C4-2B (cell line): Measurements from ENCODE around the gene LIPN.
"Not testable (repeated sequence)": the region's sequence is repeated elsewhere in the genome, so short reads cannot be mapped to it uniquely, and the experiment has no call there.

Experiments used
- H3K27ac ChIP-seq: fragments of 450-650 bp; 2 replicates; pipeline ENCODE4 v1.5.1; 2017
- CTCF ChIP-seq: fragments of 450-650 bp; conservative IDR thresholded peaks from 2 replicates; pipeline ENCODE4 v1.5.1; 2017; ENCODE audit warnings: mild to moderate bottlenecking
- ZFX ChIP-seq: fragments of 450-650 bp; IDR thresholded peaks from 2 replicates; pipeline ENCODE4 v1.6.1; 2017

Gene LIPN

GRCh38 chr10:88733215-88733614 lies 26.6 kb upstream of the LIPN start:
- TF ChIP-seq ZFX (no peak), CTCF (no peak)
- H3K27ac ChIP-seq: no peak overlapping the region

- H3K27ac ChIP-seq: no peak overlapping the region
Measured at GRCh38 chr10:88735661-88736060, 24.2 kb upstream of the LIPN start.

GRCh38 chr10:88741921-88742320 lies 17.9 kb upstream of the LIPN start:
- H3K27ac ChIP-seq: not testable (repeated sequence)

More at GRCh38 chr10:88735661-88736060, 24.2 kb upstream of the LIPN start:
- TF ChIP-seq CTCF (no peak), ZFX (no peak)

- TF ChIP-seq ZFX: no peak
- no peak for TF ChIP-seq CTCF
- no peak overlapping the region for H3K27ac ChIP-seq
Measured at GRCh38 chr10:88742448-88742847, 17.4 kb upstream of the LIPN start.

- TF ChIP-seq CTCF (no peak), ZFX (no peak)
- H3K27ac ChIP-seq: no peak overlapping the region
Measured at GRCh38 chr10:88744002-88744401, 15.8 kb upstream of the LIPN start.

GRCh38 chr10:88745633-88746032 lies 14.2 kb upstream of the LIPN start:
- TF ChIP-seq ZFX (no peak), CTCF (no peak)
- H3K27ac ChIP-seq: no peak overlapping the region

- no peak overlapping the region for H3K27ac ChIP-seq
- TF ChIP-seq ZFX (no peak), CTCF (no peak)
Measured at GRCh38 chr10:88754287-88754686, 5.5 kb upstream of the LIPN start.

- no peak overlapping the region for H3K27ac ChIP-seq
- TF ChIP-seq ZFX (no peak), CTCF (no peak)
Measured at GRCh38 chr10:88755753-88756152, 4.1 kb upstream of the LIPN start.
